Activated CD8-positive, alpha-beta memory T cell treated with anti-CD3 and anti-CD28 coated beads for 48 hours (primary cell): ENCODE data around the gene FAM131B.
"Not testable (repeated sequence)": the region's sequence is repeated elsewhere in the genome, so short reads cannot be mapped to it uniquely, and the experiment has no call there.

Source experiments
- DNase-seq, 3 experiments: peaks; one replicate each; pipeline ENCODE4 v3.0.0-alpha.2; 2020; ENCODE audit warnings: low read depth in 2 of 3, low spot score in 2 of 3

Gene FAM131B

DNA sequence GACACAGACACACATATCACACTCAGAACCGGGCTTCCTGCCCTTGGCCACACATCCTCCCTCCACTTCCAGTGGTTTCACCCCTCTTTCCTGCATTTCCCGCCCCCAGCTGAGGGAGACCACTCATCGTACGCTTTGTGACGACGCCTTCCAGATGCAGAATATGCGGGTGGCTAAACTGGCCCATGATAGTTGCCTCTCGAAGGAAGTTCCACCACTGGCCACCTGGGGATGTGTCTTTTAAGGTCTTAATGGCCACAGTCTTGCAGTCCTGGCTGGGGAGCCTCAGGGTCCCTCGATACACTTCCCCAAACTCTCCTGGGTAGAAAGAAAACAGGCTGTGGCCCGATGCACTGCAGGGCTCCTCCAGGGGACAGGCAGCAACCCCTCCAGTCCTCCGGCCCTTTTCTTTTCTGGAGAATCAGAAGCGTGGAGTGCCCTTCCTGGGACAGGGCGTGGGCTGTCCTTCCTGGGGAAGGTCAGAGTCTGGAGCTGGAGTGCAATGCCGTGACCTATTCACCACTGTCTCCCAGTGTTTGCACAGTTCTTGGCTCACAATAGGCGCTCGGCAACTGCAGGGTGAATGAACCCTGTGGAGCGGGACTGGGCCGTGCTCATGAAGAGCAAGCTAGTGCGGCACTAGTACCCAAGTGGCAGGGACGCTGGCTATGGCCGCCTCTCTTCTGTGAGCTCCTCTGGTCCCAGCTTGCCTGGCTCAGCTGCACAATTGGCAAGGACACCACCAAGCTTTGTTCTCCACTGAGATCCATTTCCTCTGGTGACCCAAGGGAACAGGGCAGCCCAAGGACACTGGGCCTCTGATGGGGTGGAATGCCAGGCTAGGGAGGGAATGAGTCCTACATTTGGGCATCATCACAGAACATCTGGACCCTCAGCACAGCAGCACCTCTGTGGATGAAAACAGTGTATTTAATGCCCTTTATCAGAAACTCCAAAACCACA lies 33.0 kb upstream of the FAM131B start:
- DNase-seq: no peak

DNA sequence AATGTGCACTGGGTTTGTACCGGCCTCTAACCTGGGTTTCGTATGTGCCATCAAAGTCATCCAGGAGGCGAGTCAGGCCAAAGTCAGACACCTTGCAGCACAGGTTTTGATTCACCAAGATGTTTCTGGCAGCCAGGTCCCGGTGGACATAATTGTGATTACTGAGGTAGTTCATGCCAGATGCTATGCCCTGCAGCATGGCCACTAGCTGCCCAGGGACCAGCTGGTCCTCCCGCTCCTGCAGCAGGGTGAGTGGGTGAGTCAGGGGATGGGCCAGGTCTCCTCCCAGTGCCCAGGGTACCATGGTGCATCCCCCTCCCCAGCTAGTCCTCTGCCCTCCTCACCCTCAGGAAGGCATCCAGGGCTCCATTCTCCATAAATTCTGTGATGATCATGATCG lies 32.3 kb upstream of the FAM131B start:
- no peak for DNase-seq

DNA sequence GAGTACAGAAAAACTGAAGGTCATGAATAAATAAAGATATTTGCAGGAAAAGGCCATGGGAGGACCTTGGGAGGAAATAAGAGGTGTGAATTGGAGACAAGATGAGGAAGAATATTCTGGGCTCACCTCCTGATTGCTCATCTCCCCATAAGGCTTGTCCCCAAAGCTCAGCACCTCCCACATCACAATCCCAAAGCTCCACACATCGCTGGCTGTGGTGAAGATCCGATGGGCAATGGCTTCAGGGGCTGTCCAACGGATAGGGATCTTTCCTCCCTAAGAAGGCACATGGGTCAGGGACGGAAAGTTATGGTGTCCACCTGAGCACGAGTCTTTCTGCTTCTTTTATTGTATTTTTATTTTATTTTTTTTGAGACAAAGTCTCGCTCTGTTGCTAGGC lies 31.6 kb upstream of the FAM131B start:
- DNase-seq: no peak

DNA sequence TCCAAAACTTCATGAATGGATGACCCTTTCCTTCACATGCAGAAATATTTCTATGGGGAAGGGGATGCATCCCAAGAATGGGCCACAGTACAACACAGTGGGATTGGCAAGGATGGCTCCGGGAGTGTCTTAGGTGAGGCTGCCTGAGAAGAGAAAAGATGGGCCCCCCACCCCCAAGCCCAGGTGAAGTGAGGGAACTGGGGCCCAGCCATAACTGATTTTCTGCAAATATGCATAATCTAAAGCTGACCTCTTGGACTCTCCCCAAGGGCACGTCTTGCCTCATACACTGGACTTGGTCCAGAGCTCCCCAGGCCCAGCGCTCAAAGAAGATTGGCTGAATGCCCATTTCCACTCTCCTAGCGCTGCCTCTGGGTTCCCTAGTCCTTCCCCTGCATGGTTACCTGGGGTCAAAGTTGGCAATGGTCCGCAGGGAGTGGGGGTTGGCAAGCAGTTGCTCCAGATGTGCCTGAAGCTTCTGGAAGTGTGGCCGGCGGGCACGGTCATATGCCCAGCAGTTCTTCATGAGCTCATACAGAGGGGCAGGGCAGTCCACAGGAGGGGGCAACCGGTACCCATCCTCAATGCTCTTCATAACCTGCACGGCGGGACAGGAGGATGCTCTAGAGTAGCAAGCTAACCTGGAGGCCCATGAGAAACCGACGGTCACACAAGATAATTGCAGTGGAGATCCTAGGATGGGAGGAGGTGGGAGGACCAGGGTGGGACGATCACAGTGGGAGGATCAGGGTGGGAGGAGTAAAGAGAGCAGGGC lies 30.9 kb upstream of the FAM131B start:
- no peak for DNase-seq

DNA sequence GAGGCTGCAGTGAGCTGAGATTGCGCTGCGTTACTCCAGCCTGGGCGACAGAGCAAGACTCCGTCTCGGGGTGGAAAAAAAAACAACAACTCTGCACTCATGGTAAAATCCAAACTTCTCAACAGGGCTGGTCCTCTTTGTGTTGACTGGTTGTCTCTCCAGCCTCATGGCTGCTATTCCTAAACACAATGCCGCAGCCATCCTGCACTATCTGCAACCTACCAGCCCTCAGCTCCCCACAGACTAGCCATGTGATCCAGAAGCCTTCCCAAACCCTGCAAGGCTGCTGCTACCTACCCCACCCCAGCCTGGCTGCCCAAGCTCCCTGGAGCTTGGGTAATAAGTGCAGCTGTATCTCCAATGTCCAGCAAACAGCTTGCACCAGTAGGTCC lies 30.4 kb upstream of the FAM131B start:
- DNase-seq: no peak

DNA sequence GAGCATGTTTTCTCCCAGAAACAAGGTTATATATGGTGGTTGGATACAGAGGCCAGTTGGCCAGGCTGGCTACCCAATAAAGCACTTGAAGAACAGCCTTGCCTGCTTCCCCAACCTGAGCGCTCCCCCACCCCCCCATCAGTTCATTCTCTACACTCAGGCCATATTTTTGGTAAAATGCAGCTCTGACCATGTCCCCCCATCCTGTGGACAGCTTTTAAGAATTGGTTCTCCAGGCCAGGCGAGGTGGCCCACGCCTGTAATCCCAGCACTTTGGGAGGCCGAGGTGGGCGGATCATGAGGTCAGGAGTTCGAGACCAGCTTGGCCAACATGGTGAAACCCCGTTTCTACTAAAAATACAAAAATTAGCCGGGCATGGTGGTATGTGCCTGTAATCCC lies 29.9 kb upstream of the FAM131B start:
- not testable (repeated sequence) for DNase-seq

DNA sequence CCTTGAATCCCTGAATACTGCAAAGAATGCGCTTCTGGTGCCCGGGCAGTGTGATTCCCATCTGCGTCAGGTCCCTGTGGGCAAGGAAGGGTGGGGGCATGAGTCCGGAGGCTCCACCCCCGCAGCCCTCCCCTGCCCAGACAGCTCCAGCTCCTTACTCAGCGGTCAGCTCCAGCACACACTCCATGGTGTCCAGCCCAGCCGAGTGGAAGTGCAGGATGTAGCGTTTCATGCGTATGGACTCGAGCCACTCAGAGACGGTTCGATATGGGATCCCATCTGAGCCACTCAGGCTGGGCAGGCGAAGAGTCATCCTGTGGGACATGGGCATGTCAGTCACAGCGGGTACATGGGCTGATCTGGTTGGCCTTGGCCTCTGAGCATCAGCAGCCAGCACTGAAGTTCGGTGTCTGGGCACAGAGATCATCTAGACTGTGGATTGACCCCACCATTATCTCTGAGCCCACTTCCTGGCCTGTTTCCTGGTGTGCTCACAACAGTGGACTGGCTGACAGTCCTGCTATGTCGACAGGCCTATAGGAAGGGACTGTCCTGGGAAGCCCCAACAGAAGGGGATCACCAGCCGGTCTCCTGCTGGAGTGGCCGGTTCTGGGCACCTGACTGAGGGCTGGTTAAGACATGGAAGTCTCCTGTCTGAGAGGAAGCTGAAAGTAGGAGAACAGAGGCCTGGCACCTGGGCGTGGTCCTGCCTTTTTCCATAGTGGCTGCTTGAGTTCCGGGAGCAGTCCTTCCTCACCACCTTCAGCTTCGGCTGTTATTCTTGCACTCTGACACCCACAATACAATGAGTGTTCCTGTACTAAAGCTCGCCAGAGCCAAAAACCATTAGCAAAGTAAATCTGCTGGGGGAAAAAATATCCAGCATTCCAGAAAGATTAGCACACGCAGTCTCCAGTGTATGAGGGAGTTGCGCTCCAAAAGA lies 29.2 kb upstream of the FAM131B start:
- no peak for DNase-seq

DNA sequence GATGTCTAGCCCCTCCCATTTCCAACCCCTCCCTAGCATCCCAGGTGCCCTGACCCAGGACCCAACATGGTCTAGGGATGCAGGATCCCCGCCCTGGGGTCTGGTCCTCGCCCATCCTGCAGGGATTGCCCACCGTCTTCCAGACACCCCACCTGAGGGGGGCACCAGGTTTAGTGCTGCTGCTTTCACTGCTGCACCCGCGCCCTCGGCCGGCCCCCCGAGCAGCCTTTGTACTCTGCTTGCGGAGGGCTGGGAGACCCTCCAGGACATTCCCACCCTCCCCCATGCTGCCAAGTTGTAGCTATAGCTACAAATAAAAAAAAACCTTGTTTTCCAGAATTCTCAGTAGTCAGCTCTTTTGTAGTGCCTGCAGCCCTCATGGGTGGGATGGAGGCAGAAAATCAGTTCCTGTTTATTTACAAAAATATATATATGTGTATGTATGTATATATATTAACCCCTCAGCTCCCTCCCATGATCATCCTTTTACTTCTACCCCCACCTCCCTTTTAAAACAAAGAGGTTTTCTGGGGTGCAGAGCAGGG lies 28.3 kb upstream of the FAM131B start:
- no peak for DNase-seq

DNA sequence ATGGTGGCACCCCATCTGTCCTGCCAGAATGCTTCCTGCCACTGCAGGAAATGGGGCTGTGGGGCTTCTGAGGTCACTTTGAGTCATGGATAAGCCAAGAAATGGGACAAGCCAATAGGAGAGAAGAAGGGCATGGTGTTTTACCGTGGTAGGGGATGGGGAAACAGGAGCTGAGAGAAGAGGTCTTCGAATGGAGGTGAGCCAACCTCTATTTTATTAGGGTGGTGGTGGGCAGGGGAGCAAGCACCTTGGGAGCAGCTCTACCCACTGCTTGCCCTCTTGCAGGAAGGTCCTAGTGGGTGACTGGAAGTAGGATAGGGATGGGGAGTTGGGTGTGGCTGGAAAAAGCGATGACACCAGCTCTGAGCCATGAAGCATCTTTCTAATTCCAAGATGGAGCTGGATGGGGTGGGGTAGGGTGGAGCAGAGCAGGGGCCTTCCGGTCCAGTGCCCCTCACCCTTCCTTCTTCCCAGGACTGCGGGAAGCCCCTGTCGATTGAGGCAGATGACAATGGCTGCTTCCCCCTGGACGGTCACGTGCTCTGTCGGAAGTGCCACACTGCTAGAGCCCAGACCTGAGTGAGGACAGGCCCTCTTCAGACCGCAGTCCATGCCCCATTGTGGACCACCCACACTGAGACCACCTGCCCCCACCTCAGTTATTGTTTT lies 27.7 kb upstream of the FAM131B start:
- no peak for DNase-seq

DNA sequence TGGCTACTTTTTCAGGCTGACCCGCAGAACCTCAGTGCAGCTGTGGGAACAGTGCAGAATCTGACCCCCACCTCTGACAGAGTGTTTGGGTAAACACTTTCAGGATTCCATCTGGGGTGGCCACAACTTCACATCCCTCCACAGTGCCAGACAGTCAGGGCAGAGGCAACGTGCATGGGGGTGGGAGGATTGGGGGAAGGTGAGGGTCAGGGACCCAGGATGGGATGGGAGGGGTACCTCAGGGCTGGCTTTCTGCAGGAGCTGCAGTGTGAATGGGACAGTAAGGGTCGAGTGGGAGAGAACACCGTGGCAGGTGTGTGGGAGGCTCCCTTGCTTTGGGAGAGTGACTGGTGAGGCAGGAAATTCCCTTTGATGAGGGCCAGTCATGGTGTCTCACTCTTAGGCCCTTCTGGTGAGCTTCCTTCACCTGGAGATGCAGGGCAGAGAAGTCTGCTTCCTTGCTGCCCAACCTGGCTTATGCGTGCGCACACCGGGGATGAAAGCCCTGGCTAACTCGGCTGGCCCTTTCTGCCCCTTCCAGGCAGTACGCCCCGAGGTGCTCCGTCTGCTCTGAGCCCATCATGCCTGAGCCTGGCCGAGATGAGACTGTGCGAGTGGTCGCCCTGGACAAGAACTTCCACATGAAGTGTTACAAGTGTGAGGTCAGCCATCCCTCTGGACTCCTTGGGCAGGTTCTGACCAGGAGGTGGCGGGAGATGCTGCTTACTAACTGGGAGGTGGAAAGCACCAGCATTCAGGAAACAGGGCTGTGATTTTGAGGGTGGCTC lies 27.0 kb upstream of the FAM131B start:
- no peak for DNase-seq

DNA sequence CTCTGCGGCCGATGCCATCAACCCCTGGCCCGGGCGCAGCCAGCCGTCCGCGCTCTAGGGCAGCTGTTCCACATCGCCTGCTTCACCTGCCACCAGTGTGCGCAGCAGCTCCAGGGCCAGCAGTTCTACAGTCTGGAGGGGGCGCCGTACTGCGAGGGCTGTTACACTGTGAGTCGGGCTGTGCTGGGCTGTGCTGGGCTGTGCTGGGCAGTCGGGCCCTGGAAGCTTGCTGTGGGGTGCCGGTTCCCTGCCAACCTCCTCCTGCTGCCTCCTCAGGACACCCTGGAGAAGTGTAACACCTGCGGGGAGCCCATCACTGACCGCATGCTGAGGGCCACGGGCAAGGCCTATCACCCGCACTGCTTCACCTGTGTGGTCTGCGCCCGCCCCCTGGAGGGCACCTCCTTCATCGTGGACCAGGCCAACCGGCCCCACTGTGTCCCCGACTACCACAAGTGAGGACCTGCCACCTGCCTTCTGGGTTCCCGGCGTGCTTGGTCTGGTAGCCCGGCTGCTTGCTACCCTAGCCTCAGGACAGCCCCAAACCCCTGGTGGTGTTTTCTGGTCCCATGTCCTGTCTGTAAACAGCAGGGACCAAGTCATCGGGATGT lies 26.1 kb upstream of the FAM131B start:
- DNase-seq: no peak

DNA sequence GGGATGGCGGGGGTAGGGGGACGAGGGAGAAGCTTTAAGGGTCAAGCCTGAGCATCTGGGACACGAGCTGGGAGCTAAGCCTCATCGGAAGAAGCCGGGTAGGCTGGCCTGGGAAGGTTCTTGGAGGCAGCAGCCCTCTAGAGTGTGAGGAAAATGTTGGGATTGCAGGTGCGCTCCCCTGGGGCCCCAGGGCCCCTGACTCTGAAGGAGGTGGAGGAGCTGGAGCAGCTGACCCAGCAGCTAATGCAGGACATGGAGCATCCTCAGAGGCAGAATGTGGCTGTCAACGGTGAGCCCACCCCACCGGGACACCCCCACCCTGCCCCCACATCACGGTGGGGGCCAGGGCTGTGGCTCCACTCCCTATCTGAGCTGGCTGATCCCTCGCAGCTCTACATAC lies 25.5 kb upstream of the FAM131B start:
- no peak for DNase-seq

DNA sequence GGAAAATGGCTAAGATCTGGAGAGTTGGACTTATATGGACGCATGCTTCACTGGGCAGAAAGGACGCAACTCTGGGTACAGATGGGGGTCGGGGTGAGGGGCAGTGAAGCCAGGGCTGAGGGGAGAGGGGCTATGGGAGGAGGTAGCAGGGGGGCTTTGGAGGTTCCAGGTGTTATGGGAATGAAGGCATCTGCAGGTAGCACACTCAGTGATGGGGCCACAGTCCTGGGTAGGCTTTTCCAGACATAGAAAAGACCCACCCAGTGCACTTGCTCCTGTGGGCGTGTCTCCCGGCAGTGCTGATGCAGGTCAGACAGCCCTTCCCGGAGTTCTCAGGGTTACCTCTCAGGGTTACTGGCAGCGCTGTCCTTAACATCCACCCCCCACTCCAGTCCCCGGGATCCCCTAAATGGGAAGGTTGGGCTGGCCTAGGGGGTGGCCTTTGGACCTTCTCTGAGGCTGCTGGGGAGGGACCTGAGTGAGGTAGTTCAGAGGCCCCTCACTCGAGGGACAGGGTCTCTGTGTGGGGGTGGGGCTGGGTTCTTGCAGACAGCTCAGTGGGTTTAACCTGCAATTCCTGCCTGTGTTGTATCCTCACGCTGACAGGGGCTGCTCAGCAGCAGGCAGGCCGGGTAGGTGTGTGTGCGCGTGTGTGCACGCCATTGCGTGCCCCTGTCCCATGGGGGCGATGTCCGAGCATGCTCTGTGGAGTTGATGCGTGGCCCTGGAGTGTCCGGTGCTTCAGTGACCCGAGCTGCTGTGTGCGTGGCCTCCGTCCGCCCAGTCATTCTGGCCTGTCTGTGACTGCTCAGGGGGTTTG lies 24.9 kb upstream of the FAM131B start:
- no peak for DNase-seq

DNA sequence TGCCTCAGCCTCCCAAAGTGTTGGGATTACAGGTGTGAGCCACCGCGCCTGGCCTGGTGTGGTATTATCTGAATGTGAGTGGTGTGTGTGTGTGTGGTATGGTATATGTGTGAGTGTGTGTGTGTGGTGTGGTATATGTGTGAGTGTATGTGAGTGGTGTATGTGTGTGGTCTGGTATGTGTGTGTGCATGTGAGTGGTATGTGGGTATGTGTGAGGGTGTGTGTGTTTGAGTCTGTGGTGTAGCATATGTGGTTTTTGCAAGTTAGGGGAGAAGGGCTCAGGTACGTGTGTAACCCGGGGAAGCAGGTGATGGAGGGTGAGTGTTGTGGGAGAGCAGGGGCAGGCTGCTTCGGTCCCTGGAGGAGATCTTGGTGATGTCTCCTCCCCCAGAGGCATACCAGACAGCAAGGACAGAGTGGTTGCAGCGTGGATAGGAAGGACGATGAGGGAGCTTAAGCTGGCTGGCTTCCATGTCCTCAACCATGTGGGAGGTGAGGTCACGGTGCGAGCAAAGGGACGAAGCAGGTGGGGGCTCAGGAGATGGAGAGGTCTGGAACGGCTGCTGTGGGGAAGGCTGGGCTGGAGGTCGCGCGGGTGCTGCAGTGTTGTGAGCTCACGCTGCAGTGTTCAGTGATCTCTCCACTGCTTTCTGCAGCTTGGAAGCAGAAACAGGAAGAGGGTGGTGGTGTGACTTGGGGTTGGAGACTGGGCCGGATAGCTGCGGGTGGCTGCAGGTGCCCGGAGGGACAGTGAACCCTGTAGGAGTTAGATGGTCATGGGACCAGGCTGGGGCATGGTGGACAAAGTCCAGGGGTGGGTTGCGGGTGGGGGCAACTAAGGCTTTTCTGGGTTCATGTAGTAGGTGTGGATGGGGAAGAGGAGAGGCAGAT lies 23.6 kb upstream of the FAM131B start:
- no peak for DNase-seq

DNA sequence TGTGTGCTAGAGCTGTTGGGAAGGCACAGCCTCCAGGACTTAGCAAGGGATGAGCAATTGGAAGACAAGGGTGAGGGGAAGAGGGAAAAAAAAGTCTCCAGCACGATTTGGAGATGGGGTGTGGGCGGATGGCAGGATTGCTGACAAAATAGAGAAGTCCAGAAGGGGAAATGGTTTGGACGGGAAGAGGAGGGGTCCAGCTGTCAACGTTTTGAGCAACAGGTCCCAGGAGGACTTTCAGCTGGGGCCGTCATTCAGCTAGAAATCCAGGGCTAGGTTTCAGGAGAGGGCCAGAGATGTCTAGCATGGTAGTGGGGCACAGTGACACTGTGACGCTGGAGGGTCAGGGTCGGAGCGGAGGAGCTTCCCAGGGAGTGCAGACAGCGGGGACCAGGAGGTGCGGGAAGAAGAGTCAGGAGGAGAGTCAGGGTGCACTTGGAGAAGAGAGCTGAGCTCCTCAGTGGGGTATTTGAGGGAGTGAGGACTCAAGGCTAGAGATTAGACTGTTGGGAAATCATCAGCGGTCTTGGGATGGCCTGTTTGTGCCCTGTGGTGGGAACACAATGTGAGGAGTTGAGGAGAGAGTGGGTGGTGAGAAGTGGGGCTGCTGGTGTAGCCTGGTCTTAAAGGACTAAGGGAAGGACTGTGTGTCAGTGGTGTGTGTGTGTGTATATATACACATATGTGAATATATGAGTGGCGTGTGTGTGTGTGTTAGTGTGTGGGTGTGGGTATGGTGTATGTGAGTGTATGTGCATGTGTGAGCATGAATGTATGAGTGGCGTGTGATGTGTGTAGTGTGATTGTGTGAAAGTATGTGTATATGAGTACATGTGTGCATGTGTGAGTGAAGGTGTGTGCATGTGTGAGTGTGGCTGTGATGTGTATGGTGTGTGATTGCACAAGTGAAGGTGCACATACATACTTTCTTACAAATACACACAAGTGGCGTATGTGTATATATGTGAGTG lies 22.4 kb upstream of the FAM131B start:
- no peak for DNase-seq

DNA sequence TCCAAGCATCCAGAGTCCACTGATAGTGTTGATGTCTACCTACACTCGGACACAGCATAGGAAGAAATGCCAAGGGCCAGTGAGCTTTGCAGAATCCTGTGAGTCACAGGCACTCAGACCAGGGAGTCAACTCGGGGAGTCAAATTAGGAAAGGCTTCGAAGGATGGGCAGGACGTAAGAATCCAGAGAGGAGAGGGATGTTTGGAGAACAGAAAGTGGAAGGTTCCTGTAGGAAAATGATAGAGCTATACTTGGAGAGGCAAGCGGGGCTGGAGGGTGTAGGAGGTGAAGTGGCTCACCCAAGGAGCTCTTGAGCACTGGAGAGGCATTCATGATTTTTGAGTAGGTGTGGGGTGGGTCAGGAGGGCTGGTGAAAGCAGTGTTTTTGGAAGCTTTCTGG lies 21.6 kb upstream of the FAM131B start:
- DNase-seq: no peak
